KMS-11 (cell line): ENCODE results near the gene STXBP6.

ENCODE experiments used
- H2AFZ ChIP-seq: fragments of 200-600 bp; sonication (generic); 2 replicates; pipeline ENCODE4 v1.6.1; 2016; ENCODE audit warnings: antibody characterized with exemption, mixed run types, low read depth
- H3K27ac ChIP-seq: fragments of 200-600 bp; sonication (generic); 2 replicates; pipeline ENCODE4 v1.6.1; 2016; ENCODE audit warnings: mild to moderate bottlenecking, mixed run types
- H3K27me3 ChIP-seq: fragments of 200-600 bp; sonication (generic); 2 replicates; pipeline ENCODE4 v1.6.1; 2017; ENCODE audit warnings: mild to moderate bottlenecking, low read depth, mixed run types, moderate library complexity; ENCODE audit not compliant: insufficient read depth
- H3K36me3 ChIP-seq: fragments of 200-600 bp; sonication (generic); 2 replicates; pipeline ENCODE4 v1.6.1; 2017; ENCODE audit warnings: mild to moderate bottlenecking, mixed run types; ENCODE audit not compliant: insufficient read depth
- H3K4me1 ChIP-seq: fragments of 200-600 bp; sonication (generic); 2 replicates; pipeline ENCODE4 v1.6.1; 2016; ENCODE audit warnings: mild to moderate bottlenecking, low read depth, mixed run types; ENCODE audit not compliant: poor library complexity, severe bottlenecking
- H3K4me2 ChIP-seq: fragments of 200-600 bp; sonication (generic); 2 replicates; pipeline ENCODE4 v1.7.0; 2016; ENCODE audit warnings: mild to moderate bottlenecking, mixed run types
- H3K4me3 ChIP-seq: fragments of 200-600 bp; sonication (generic); IDR thresholded peaks from 2 replicates; pipeline ENCODE4 v1.6.1; 2017; ENCODE audit warnings: low read depth, low read length, mixed read lengths; ENCODE audit not compliant: insufficient read depth
- H3K79me2 ChIP-seq: fragments of 200-600 bp; sonication (generic); 2 replicates; pipeline ENCODE4 v1.6.1; 2016; ENCODE audit warnings: low read depth, mixed run types; ENCODE audit not compliant: insufficient read depth
- H3K9ac ChIP-seq: fragments of 200-600 bp; sonication (generic); 2 replicates; pipeline ENCODE4 v1.6.1; 2016; ENCODE audit warnings: mild to moderate bottlenecking, mixed run types
- H4K20me1 ChIP-seq: fragments of 200-600 bp; sonication (generic); 2 replicates; pipeline ENCODE4 v1.6.1; 2016; ENCODE audit warnings: mild to moderate bottlenecking, mixed run types; ENCODE audit not compliant: insufficient read depth
- CTCF ChIP-seq: fragments of 200-600 bp; sonication (generic); conservative IDR thresholded peaks from 2 replicates; pipeline ENCODE4 v1.6.1; 2017; ENCODE audit warnings: low read depth, mild to moderate bottlenecking, antibody characterized with exemption, low read length, moderate library complexity, mixed read lengths

STXBP6 gene

GRCh38 chr14:24783791-24784190, 266.2 kb downstream of the STXBP6 start:
- Histone ChIP-seq H4K20me1 (no peaks in the 10 kb centered on the region), H3K4me1 (no peaks in the 10 kb centered on the region), H3K27me3 (no peaks in the 10 kb centered on the region), H3K79me2 (no peaks in the 10 kb centered on the region), H3K4me2 (no peak overlapping the region), H2AFZ (no peak overlapping the region), H3K27ac (no peak overlapping the region), H3K4me3 (no peak overlapping the region), H3K36me3 (no peaks in the 10 kb centered on the region), H3K9ac (no peak overlapping the region)
- TF ChIP-seq CTCF: no peak

- Histone ChIP-seq H3K4me2 (no peak overlapping the region), H3K36me3 (no peaks in the 10 kb centered on the region), H2AFZ (no peak overlapping the region), H3K4me1 (no peaks in the 10 kb centered on the region), H3K27me3 (no peaks in the 10 kb centered on the region), H4K20me1 (no peaks in the 10 kb centered on the region), H3K79me2 (no peaks in the 10 kb centered on the region), H3K9ac (no peak overlapping the region), H3K4me3 (no peak overlapping the region), H3K27ac (no peak overlapping the region)
- no peak for TF ChIP-seq CTCF
Observed at GRCh38 chr14:24780281-24780680, 269.7 kb downstream of the STXBP6 start.

GRCh38 chr14:24777678-24778077, 272.3 kb downstream of the STXBP6 start:
- H3K4me3 ChIP-seq: no peak overlapping the region
- no peaks in the 10 kb centered on the region for H3K4me1 ChIP-seq
- H3K27ac ChIP-seq: no peak overlapping the region
- H2AFZ ChIP-seq: no peak overlapping the region
- H4K20me1 ChIP-seq: no peaks in the 10 kb centered on the region
- H3K79me2 ChIP-seq: no peaks in the 10 kb centered on the region
- H3K9ac ChIP-seq: no peak overlapping the region
- no peaks in the 10 kb centered on the region for H3K36me3 ChIP-seq
- H3K27me3 ChIP-seq: no peaks in the 10 kb centered on the region
- H3K4me2 ChIP-seq: no peak overlapping the region
- TF ChIP-seq CTCF: no peak

GRCh38 chr14:24775950-24776349, 274.0 kb downstream of the STXBP6 start:
- TF ChIP-seq CTCF: no peak
- no peak overlapping the region for H3K4me2 ChIP-seq
- H3K4me3 ChIP-seq: no peak overlapping the region
- no peak overlapping the region for H3K27ac ChIP-seq
- H2AFZ ChIP-seq: no peak overlapping the region
- H3K36me3 ChIP-seq: no peaks in the 10 kb centered on the region
- no peaks in the 10 kb centered on the region for H3K27me3 ChIP-seq
- no peaks in the 10 kb centered on the region for H4K20me1 ChIP-seq
- H3K9ac ChIP-seq: no peak overlapping the region
- H3K4me1 ChIP-seq: no peaks in the 10 kb centered on the region
- H3K79me2 ChIP-seq: no peaks in the 10 kb centered on the region
